CD4-positive, alpha-beta memory T cell (primary cell): ENCODE results near the gene FUT2. TPM values are rescaled to one million over a fixed set of nuclear protein-coding genes. Genes with fewer than 3 reads are reported as not detected.

Experiments
- CTCF ChIA-PET: fragments of 350-600 bp; sonication (Branson Sonifier 250); formaldehyde crosslinking; loops from one replicate; lab custom pipeline; 2021; ENCODE audit warnings: inconsistent platforms; ENCODE audit not compliant: partially characterized antibody; lab: Charles Lee
- POLR2A ChIA-PET: fragments of 350-600 bp; sonication (Branson Sonifier 250); formaldehyde crosslinking; loops from one replicate; lab custom pipeline; 2021; ENCODE audit not compliant: partially characterized antibody; lab: Charles Lee
- DNase-seq, 5 donors: peaks; one replicate each; pipeline versions ENCODE4 v3.0.0 to v3.0.0-alpha.2; 2020 to 2022; ENCODE audit warnings: mixed read lengths in 1 of 5
- H3K27ac ChIP-seq: one replicate; pipeline ENCODE4 v1.7.0; 2013; ENCODE audit warnings: low read depth, low read length
- H3K27me3 ChIP-seq: 2 replicates; pipeline ENCODE4 v1.7.0; 2013; ENCODE audit warnings: mild to moderate bottlenecking, low read length, moderate library complexity; ENCODE audit not compliant: insufficient read depth
- H3K36me3 ChIP-seq: 2 replicates; pipeline ENCODE4 v1.7.0; 2013; ENCODE audit warnings: mild to moderate bottlenecking, low read length, moderate library complexity; ENCODE audit not compliant: insufficient read depth
- H3K4me1 ChIP-seq: 2 replicates; pipeline ENCODE4 v1.7.0; 2013; ENCODE audit warnings: mild to moderate bottlenecking, low read length, moderate library complexity; ENCODE audit not compliant: insufficient read depth
- H3K4me3 ChIP-seq, 2 donors: one replicate each; pipeline ENCODE4 v1.7.0; 2013; ENCODE audit warnings: low read length in 2 of 2, mild to moderate bottlenecking in 1 of 2
- H3K9me3 ChIP-seq, 2 donors: one replicate each; pipeline ENCODE4 v1.7.0; 2013; ENCODE audit warnings: low read length in 2 of 2, control low read depth in 1 of 2; ENCODE audit not compliant: control insufficient read depth in 1 of 2
- H3K27ac Mint-ChIP-seq, 7 donors: one replicate each; pipeline ENCODE4 v1.8.0; 2020 to 2021; ENCODE audit warnings: mixed read lengths in 7 of 7, mild to moderate bottlenecking in 6 of 7, inconsistent platforms in 3 of 7, moderate library complexity in 3 of 7
- H3K27me3 Mint-ChIP-seq, 2 donors: one replicate each; pipeline ENCODE4 v1.8.0; 2020 to 2021; ENCODE audit warnings: mixed read lengths in 2 of 2
- H3K36me3 Mint-ChIP-seq, 2 donors: one replicate each; pipeline ENCODE4 v1.8.0; 2020 to 2021; ENCODE audit warnings: mixed read lengths in 2 of 2, inconsistent platforms in 1 of 2, mild to moderate bottlenecking in 1 of 2
- H3K4me1 Mint-ChIP-seq, 4 donors: one replicate each; pipeline ENCODE4 v1.8.0; 2020 to 2021; ENCODE audit warnings: mixed read lengths in 4 of 4, mild to moderate bottlenecking in 1 of 4
- H3K4me3 Mint-ChIP-seq, 8 donors: one replicate each; pipeline ENCODE4 v1.8.0; 2020 to 2021; ENCODE audit warnings: mixed read lengths in 8 of 8, mild to moderate bottlenecking in 7 of 8, moderate library complexity in 6 of 8, inconsistent platforms in 3 of 8
- H3K9me3 Mint-ChIP-seq, 8 donors: one replicate each; pipeline ENCODE4 v1.8.0; 2020 to 2021; ENCODE audit warnings: mixed read lengths in 8 of 8, mild to moderate bottlenecking in 5 of 8, inconsistent platforms in 3 of 8, moderate library complexity in 1 of 8
- intact Hi-C: fragments of 100-400 bp; cut with micrococcal nuclease; formaldehyde crosslinking; loops from one replicate; pipeline ENCODE4 v1.15.1; 2023
- polyA plus RNA-seq, 2 donors: library from polyadenylated mRNA; unstranded; fragments of 300-500 nt; fragmentation: Illumina TruSeq; gene quantifications; one replicate each; pipeline ENCODE4 v1.2.3, GENCODE V29; 2021
- total RNA-seq, 2 experiments: library from RNA; stranded (reverse); gene quantifications; one replicate each; pipeline ENCODE4 v1.2.3, GENCODE V29; 2021

The FUT2 gene
- total and polyA plus RNA-seq, 4 experiments from 2014 or later: 0.11 to 0.59 TPM; not detected in 2

DNA sequence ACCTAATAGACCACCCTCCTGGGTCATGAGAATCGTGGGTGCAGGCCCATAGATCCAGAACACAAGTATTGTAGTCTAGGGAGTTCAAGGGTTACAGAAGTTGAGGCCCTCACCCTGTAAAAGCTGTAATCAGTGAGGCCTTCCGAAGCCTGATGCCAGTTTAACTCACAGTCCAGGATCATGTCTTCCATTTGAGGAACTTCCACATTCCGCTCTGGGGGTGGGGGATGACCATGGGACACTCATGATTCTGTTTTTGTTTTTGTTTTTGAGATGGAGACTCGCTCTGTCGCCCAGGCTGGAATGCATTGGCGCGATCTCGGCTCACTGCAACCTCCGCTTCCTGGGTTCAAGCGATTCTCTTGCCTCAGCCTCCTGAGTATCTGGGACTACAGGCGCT, 46.3 kb downstream of the FUT2 start:
- no peaks in the 10 kb centered on the region for H3K36me3 Mint-ChIP-seq
- no peak overlapping the region for H3K27ac ChIP-seq

DNA sequence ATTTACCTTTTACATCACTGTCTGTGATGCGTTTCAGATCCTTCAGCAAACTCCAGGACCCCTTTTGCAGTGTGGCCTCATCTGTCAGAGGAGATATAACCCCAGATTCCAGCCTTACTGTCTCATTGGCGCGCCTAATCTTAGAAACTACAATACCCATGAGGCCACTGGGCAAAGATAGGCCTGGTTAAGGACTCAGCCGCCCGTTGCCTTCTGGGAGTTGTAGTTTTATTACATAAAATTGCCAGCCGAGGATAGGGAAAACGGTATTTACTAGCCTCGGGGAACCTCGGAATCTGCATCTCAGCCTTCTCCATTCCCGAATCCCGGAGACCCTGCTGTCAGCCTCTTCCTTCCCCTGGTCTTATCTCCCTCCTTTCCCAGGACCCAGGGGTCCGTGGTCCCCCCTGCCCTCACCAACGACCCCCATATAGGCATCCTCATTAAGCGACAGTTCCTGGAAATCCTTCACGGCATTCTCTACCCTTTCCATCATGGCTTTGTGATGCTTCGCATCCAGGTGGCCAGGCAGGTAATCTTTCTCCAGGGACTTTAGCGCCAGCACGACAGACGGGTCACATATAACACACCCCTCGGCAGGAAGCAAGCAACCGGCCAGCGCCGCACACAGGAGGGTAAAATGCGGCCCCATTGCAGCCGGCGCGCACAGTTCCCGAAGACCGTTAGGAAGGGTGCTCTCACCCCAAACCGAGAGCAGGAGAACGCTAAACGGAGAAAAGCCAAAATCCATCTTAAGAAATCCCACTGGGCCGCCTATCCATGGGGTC, 49.6 kb downstream of the FUT2 start:
- H3K27ac ChIP-seq: no peak overlapping the region
- Mint-ChIP-seq H3K27me3 (peaks cover 0 to 4% of the 10 kb centered on the region in 2 donors), H3K9me3 (peaks cover 0 to 1% (median 0%) of the 10 kb centered on the region in 8 donors), H3K4me1 (peaks cover 8 to 22% (median 16%) of the 10 kb centered on the region in 4 donors), H3K4me3 (peak overlapping the region in 1 of 8 donors; percentile 36), H3K27ac (peak overlapping the region in 1 of 7 donors; percentile 52), H3K36me3 (no peaks in the 10 kb centered on the region)
- POLR2A ChIA-PET: no interaction called here
- intact Hi-C loops: no loop called here
- H3K9me3 ChIP-seq: no peaks in the 10 kb centered on the region
- H3K4me1 ChIP-seq: peaks cover 22% of the 10 kb centered on the region
- peaks cover 5% of the 10 kb centered on the region for H3K27me3 ChIP-seq
- CTCF ChIA-PET: interaction anchor here (1.3 kb wide), 1 partner anchor 15 kb away, joined by 4 read pairs; no protein-coding TSS in a partner anchor
- DNase-seq: peak; percentile 57 to 70 (median 63)
- H3K36me3 ChIP-seq: no peaks in the 10 kb centered on the region
- no peak overlapping the region for H3K4me3 ChIP-seq

More for the DNA sequence above, 46.3 kb downstream of the FUT2 start:
- Mint-ChIP-seq H3K27ac (no peak overlapping the region), H3K9me3 (no peaks in the 10 kb centered on the region), H3K4me1 (peaks cover 8 to 35% (median 22%) of the 10 kb centered on the region in 4 donors), H3K27me3 (peaks cover 0 to 4% of the 10 kb centered on the region in 2 donors), H3K4me3 (peak overlapping the region in 1 of 8 donors; percentile 39)
- Histone ChIP-seq H3K4me1 (peaks cover 36% of the 10 kb centered on the region), H3K27me3 (peaks cover 5% of the 10 kb centered on the region), H3K4me3 (no peak overlapping the region), H3K36me3 (no peaks in the 10 kb centered on the region), H3K9me3 (no peaks in the 10 kb centered on the region)
- CTCF ChIA-PET: no interaction called here
- intact Hi-C loops: no loop called here
- POLR2A ChIA-PET: no interaction called here
- no peak for DNase-seq

DNA sequence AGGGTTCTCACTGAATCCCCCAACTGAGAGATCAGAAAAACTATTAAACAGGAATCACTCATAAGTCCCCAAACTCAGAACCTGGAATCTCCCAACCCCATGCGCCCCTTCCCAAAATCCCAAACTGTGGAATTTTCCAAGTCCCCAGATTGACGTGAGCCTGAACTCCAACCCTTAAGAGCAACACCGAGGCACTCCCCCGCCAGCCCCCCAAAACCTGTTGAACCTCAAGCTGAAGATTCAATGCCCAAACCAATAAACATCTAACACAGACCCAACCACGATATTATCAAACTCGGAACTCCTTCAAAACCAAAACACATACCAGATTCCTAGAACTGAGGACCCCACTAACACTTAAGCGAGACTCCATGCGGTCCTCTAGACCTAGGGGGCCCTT, 50.3 kb downstream of the FUT2 start:
- intact Hi-C loops: no loop called here
- H3K27me3 Mint-ChIP-seq: peaks cover 0 to 4% of the 10 kb centered on the region in 2 donors
- POLR2A ChIA-PET: no interaction called here
- Histone ChIP-seq H3K27me3 (peaks cover 5% of the 10 kb centered on the region), H3K9me3 (no peaks in the 10 kb centered on the region), H3K4me1 (peaks cover 16% of the 10 kb centered on the region), H3K36me3 (no peaks in the 10 kb centered on the region), H3K4me3 (no peak overlapping the region), H3K27ac (no peak overlapping the region)
- peak overlapping the region in 2 of 7 donors; percentile 1 to 60 for H3K27ac Mint-ChIP-seq
- peaks cover 6 to 22% (median 14%) of the 10 kb centered on the region in 4 donors for H3K4me1 Mint-ChIP-seq
- CTCF ChIA-PET: no interaction called here
- DNase-seq: no peak
- H3K4me3 Mint-ChIP-seq: peak overlapping the region in 1 of 8 donors; percentile 14
- no peaks in the 10 kb centered on the region for H3K36me3 Mint-ChIP-seq
- peaks cover 0 to 1% (median 0%) of the 10 kb centered on the region in 8 donors for H3K9me3 Mint-ChIP-seq

DNA sequence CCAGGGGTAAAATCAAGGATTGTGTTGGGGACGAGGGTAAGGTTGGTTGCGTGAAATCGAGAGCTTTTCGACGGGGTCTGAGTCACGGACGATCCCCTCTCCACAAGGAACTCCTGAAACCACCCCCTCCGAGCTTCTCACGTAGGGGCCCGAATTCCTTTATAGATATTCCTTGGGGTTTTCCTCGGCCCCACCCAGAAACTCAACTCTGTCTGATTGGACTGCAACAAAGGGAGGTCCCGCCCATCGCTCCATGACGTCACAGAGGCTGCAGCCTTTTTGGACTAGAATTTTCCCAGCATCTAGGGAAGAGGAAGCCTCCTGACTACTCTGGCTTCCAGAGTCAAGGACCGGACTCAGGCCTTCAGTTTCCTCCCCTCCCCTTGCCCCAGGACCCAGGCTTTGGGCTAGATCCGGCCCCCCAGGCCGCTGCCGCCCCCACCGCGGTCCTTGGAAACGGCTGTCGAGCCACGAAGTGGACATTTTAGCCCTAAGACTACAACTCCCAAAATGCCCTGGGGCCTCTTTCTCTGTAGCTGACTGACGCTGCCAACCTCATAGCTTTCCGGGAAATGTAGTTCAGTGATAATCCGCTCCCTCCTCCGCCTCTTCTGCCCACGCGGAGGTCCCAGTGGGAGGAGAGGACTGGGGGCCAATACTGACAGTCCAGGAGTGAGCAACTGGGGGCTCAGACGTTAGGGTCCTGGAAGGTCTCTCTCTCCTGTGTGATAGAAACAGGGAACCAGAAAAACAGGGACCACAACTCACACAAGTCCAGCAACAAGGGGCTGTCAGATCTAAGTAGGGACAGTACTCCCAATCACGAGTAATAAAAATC, 51.2 kb downstream of the FUT2 start, which contains the start of gene IZUMO1:
Gene IZUMO1, minus strand, starts transcription at position 172 of the 838 bp plus-strand sequence. CDS start 1,050 bp downstream, outside the sequence.
- H3K27ac Mint-ChIP-seq: peak within 1 kb of the TSS in 3 of 7 donors; percentile 1 to 60 (median 21)
- peaks cover 0 to 1% (median 0%) of the 10 kb centered on the region in 8 donors for H3K9me3 Mint-ChIP-seq
- H3K36me3 Mint-ChIP-seq: no peaks in the 10 kb centered on the region
- intact Hi-C loops: no loop called here
- POLR2A ChIA-PET: interaction anchor here (1.3 kb wide), 1 partner anchor 8 kb away, joined by 3 read pairs; no protein-coding TSS in a partner anchor
- CTCF ChIA-PET: no interaction called here
- Histone ChIP-seq H3K36me3 (no peaks in the 10 kb centered on the region), H3K27ac (no peak within 1 kb of the TSS), H3K4me1 (peaks cover 12% of the 10 kb centered on the region), H3K27me3 (peaks cover 5% of the 10 kb centered on the region), H3K4me3 (peak within 1 kb of the TSS in 1 of 2 donors; percentile 23), H3K9me3 (no peaks in the 10 kb centered on the region)
- H3K27me3 Mint-ChIP-seq: peaks cover 0 to 4% of the 10 kb centered on the region in 2 donors
- DNase-seq: peak; percentile 46 to 70 (median 55)
- H3K4me1 Mint-ChIP-seq: peaks cover 4 to 24% (median 12%) of the 10 kb centered on the region in 4 donors
- H3K4me3 Mint-ChIP-seq: peak within 1 kb of the TSS in 3 of 8 donors; percentile 6 to 39 (median 35)

DNA sequence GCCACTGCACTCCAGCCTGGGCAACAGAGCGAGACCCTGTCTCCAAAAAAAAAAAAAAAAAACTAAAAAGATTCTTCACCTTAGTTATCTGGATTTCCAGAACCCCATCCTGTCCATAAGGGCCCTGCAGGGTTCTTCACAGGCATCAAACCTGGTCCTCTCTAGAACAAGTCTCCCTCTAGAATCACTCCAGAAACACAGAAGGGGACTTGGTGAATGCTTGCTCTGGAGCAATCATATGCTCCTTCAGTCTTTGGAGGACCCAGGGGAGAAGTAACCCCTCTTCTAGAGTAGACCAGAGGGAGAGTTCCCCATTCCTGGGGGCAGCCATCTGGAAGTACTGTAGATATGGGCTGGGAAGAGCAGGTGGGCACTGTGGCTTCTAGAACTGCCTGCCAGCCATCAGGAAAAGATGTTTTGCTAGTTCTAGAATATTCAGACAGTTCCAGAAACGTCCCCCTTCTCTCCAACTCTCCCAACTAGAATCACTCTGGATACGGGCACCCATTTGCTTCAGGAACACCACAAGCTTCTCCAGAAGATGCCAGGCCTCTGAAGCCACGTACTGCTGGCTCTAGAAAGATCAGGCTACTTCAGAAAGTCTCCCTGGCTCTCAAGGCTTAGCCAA, 53.9 kb downstream of the FUT2 start:
- H3K27ac ChIP-seq: no peak overlapping the region
- Mint-ChIP-seq H3K9me3 (peaks cover 0 to 1% (median 0%) of the 10 kb centered on the region in 8 donors), H3K4me3 (no peak overlapping the region), H3K27me3 (peaks cover 8 to 11% of the 10 kb centered on the region in 2 donors), H3K27ac (no peak overlapping the region), H3K36me3 (no peaks in the 10 kb centered on the region), H3K4me1 (peaks cover 15 to 37% (median 25%) of the 10 kb centered on the region in 4 donors)
- ChIA-PET POLR2A (no interaction called here), CTCF (interaction anchor here (0.8 kb wide), 1 partner anchor 25 kb away, joined by 3 read pairs; no protein-coding TSS in a partner anchor)
- intact Hi-C loops: no loop called here
- no peaks in the 10 kb centered on the region for H3K9me3 ChIP-seq
- H3K36me3 ChIP-seq: no peaks in the 10 kb centered on the region
- peaks cover 28% of the 10 kb centered on the region for H3K4me1 ChIP-seq
- H3K4me3 ChIP-seq: no peak overlapping the region
- DNase-seq: peak in 1 of 5 donors; percentile 27
- H3K27me3 ChIP-seq: peaks cover 5% of the 10 kb centered on the region

DNA sequence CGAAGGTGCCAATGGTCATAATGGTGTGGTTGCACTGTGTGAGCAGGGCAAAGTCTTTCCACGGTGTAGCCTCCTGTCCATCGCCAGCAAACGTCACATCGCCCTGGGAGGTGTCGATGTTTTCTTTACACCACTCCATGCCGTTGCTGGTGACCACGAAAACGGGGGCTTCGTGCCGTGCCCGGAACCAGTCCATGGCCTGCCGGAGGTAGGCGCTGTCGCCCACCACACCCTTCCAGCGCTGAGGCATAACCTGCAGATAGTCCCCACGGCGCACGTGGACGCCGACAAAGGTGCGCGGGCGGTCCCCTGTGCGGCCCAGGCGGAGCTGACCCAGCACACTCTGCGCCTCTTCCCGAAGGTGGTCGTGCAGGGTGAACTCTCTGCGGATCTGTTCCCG, 54.6 kb downstream of the FUT2 start:
- peaks cover 28% of the 10 kb centered on the region for H3K4me1 ChIP-seq
- H3K36me3 ChIP-seq: no peaks in the 10 kb centered on the region
- Mint-ChIP-seq H3K36me3 (no peaks in the 10 kb centered on the region), H3K27me3 (peaks cover 10 to 11% of the 10 kb centered on the region in 2 donors), H3K4me1 (peaks cover 15 to 37% (median 24%) of the 10 kb centered on the region in 4 donors), H3K27ac (peak overlapping the region in 2 of 7 donors; percentile 17 to 31), H3K4me3 (no peak overlapping the region), H3K9me3 (peaks cover 0 to 1% (median 0%) of the 10 kb centered on the region in 8 donors)
- H3K9me3 ChIP-seq: no peaks in the 10 kb centered on the region
- CTCF ChIA-PET: interaction anchor here (0.8 kb wide), 1 partner anchor 26 kb away, joined by 3 read pairs; no protein-coding TSS in a partner anchor
- no peak overlapping the region for H3K4me3 ChIP-seq
- H3K27me3 ChIP-seq: peaks cover 5% of the 10 kb centered on the region
- no peak for DNase-seq
- intact Hi-C loops: no loop called here
- H3K27ac ChIP-seq: no peak overlapping the region
- POLR2A ChIA-PET: interaction anchor here (1.0 kb wide), 1 partner anchor 11 kb away, joined by 5 read pairs; no protein-coding TSS in a partner anchor
